Thyroid gland (tissue), 4 donors: ENCODE measurements around the gene IGSF23.

Experiments
- CTCF ChIP-seq, 6 experiments: fragments of 200-600 bp in 3 of 6; fragments of 450-650 bp in 3 of 6; sonication (generic) in 3 of 6; IDR thresholded peaks; one replicate each; pipeline ENCODE4 v1.5.1; 2016 to 2019; ENCODE audit warnings: antibody characterized with exemption in 6 of 6, mild to moderate bottlenecking in 2 of 6, inconsistent platforms in 1 of 6, moderate library complexity in 1 of 6
- POLR2A ChIP-seq, 2 donors: fragments of 450-650 bp; IDR thresholded peaks; one replicate each; pipeline ENCODE4 v1.6.1; 2017; ENCODE audit warnings: antibody characterized with exemption in 2 of 2, mild to moderate bottlenecking in 2 of 2, moderate library complexity in 1 of 2

GRCh38 chr19:44604241-44604640 is 9.1 kb upstream of the IGSF23 start:
- no peak for TF ChIP-seq CTCF (IDR thresholded peaks at IDR 0.05)
- no peak for TF ChIP-seq POLR2A (IDR thresholded peaks at IDR 0.05)
